IPS-NIHi7 (cell line): Measurements from ENCODE around the gene FAM107B.
A peak's percentile ranks its signal among the peaks of the same experiment; 100 is the strongest.
"Not testable (repeated sequence)": the region's sequence is repeated elsewhere in the genome, so short reads cannot be mapped to it uniquely, and the experiment has no call there.

Experiments
- DNase-seq: peaks from one replicate; pipeline ENCODE4 v3.0.0; 2012; ENCODE audit warnings: mixed read lengths; ENCODE audit errors: extremely low spot score

The FAM107B gene

GRCh38 chr10:14664345-14664744 lies 110.4 kb downstream of the FAM107B start:
- no peak for DNase-seq

GRCh38 chr10:14661818-14662217 lies 112.9 kb downstream of the FAM107B start:
- no peak for DNase-seq

- no peak for DNase-seq
Measured at GRCh38 chr10:14660831-14661230, 113.9 kb downstream of the FAM107B start.

GRCh38 chr10:14659626-14660196 lies 115.0 kb downstream of the FAM107B start:
- DNase-seq: no peak

- DNase-seq: not testable (repeated sequence)
Measured at GRCh38 chr10:14659137-14659536, 115.6 kb downstream of the FAM107B start.

- no peak for DNase-seq
Measured at GRCh38 chr10:14658331-14659127, 116.2 kb downstream of the FAM107B start.

GRCh38 chr10:14656052-14656730 lies 118.5 kb downstream of the FAM107B start:
- DNase-seq: peak; percentile 27

GRCh38 chr10:14654821-14655382 lies 119.8 kb downstream of the FAM107B start:
- no peak for DNase-seq

GRCh38 chr10:14653271-14654161 lies 121.2 kb downstream of the FAM107B start:
- peak; percentile 70 for DNase-seq

- no peak for DNase-seq
Measured at GRCh38 chr10:14652816-14653215, 121.9 kb downstream of the FAM107B start.

- DNase-seq: no peak
Measured at GRCh38 chr10:14652067-14652466, 122.6 kb downstream of the FAM107B start.

GRCh38 chr10:14649739-14650138 lies 125.0 kb downstream of the FAM107B start:
- DNase-seq: no peak

- no peak for DNase-seq
Measured at GRCh38 chr10:14648946-14649345, 125.8 kb downstream of the FAM107B start.

- peak; percentile 57 for DNase-seq
Measured at GRCh38 chr10:14648005-14648765, 126.5 kb downstream of the FAM107B start.

- no peak for DNase-seq
Measured at GRCh38 chr10:14645239-14645960, 129.3 kb downstream of the FAM107B start.

GRCh38 chr10:14639637-14640036 lies 135.1 kb downstream of the FAM107B start:
- no peak for DNase-seq

GRCh38 chr10:14635043-14635710 lies 139.5 kb downstream of the FAM107B start:
- no peak for DNase-seq

- not testable (repeated sequence) for DNase-seq
Measured at GRCh38 chr10:14634572-14634971, 140.1 kb downstream of the FAM107B start.

- DNase-seq: no peak
Measured at GRCh38 chr10:14625765-14626525, 148.8 kb downstream of the FAM107B start.
